SK-N-SH treated with all-trans-retinoic acid at 6 μM for 48 hours (cell line): ENCODE results near the gene MEIOC.

Experiments
- ATAC-seq: fragments of 200-7000 bp; cut with Tn5 transposase; 3 replicates; pipeline ENCODE4 v1.9.1; 2020; ENCODE audit warnings: mild to moderate bottlenecking, moderate library complexity
- ARNTL ChIP-seq: fragments of 450-650 bp; formaldehyde crosslinking; IDR thresholded peaks from 2 replicates; pipeline ENCODE4 v1.5.0; 2020; ENCODE audit warnings: low read depth, mild to moderate bottlenecking, moderate library complexity, borderline replicate concordance
- BACH2 ChIP-seq: fragments of 250-450 bp; sonication (Bioruptor Pico); IDR thresholded peaks from 2 replicates; pipeline ENCODE4 v1.9.0; 2021; ENCODE audit warnings: mild to moderate bottlenecking, borderline replicate concordance
- CSDC2 ChIP-seq: fragments of 250-450 bp; sonication (Bioruptor Pico); IDR thresholded peaks from 2 replicates; pipeline ENCODE4 v1.5.0; 2020; ENCODE audit warnings: mild to moderate bottlenecking, moderate library complexity
- ISL1 ChIP-seq: fragments of 250-450 bp; sonication (Bioruptor Pico); IDR thresholded peaks from 2 replicates; pipeline ENCODE4 v2.1.2; 2022; ENCODE audit warnings: mild to moderate bottlenecking, moderate library complexity
- OSR1 ChIP-seq: fragments of 250-450 bp; sonication (Bioruptor Pico); IDR thresholded peaks from 2 replicates; pipeline ENCODE4 v1.8.0; 2022; ENCODE audit warnings: moderate library complexity, mild to moderate bottlenecking, inconsistent platforms
- SNAI2 ChIP-seq: fragments of 250-450 bp; sonication (Bioruptor Pico); IDR thresholded peaks from 2 replicates; pipeline ENCODE4 v1.5.0; 2020; ENCODE audit warnings: mild to moderate bottlenecking, moderate library complexity
- TCF4 ChIP-seq: fragments of 250-450 bp; sonication (Bioruptor Pico); IDR thresholded peaks from 2 replicates; pipeline ENCODE4 v1.8.0; 2021; ENCODE audit warnings: mild to moderate bottlenecking, moderate library complexity, borderline replicate concordance
- TOX ChIP-seq: fragments of 250-450 bp; sonication (Bioruptor Pico); IDR thresholded peaks from 2 replicates; pipeline ENCODE4 v1.8.0; 2021; ENCODE audit warnings: mild to moderate bottlenecking, moderate library complexity, borderline replicate concordance
- ZC3H10 ChIP-seq: fragments of 250-450 bp; sonication (Bioruptor Pico); IDR thresholded peaks from 2 replicates; pipeline ENCODE4 v1.5.1; 2021; ENCODE audit warnings: mild to moderate bottlenecking, moderate library complexity
- ZNF565 ChIP-seq: fragments of 450-650 bp; formaldehyde crosslinking; conservative IDR thresholded peaks from 2 replicates; pipeline ENCODE4 v1.5.0; 2020; ENCODE audit warnings: low read depth, mild to moderate bottlenecking, moderate library complexity
- ZNF70 ChIP-seq: fragments of 450-650 bp; formaldehyde crosslinking; IDR thresholded peaks from 2 replicates; pipeline ENCODE4 v1.5.0; 2020; ENCODE audit warnings: mild to moderate bottlenecking, moderate library complexity
- ZNF8 ChIP-seq: fragments of 450-650 bp; formaldehyde crosslinking; IDR thresholded peaks from 2 replicates; pipeline ENCODE4 v1.5.0; 2020; ENCODE audit warnings: mild to moderate bottlenecking, moderate library complexity
- TF ChIP-seq, protein P1 (sequence below): fragments of 250-450 bp; sonication (Bioruptor Pico); IDR thresholded peaks from 2 replicates; pipeline ENCODE4 v1.5.0; 2020; ENCODE audit warnings: mild to moderate bottlenecking, moderate library complexity
- TF ChIP-seq, protein P2 (sequence below): fragments of 250-450 bp; sonication (Bioruptor Pico); IDR thresholded peaks from 2 replicates; pipeline ENCODE4 v1.5.1; 2021; ENCODE audit warnings: mild to moderate bottlenecking, moderate library complexity
- TF ChIP-seq, protein P3 (sequence below): fragments of 250-450 bp; sonication (Bioruptor Pico); IDR thresholded peaks from 2 replicates; pipeline ENCODE4 v1.5.1; 2020; ENCODE audit warnings: low read depth, mild to moderate bottlenecking, moderate library complexity
- TF ChIP-seq, protein P4 (sequence below): fragments of 250-450 bp; sonication (Bioruptor Pico); IDR thresholded peaks from 2 replicates; pipeline ENCODE4 v1.8.0; 2021; ENCODE audit warnings: low read depth, mild to moderate bottlenecking, moderate library complexity, borderline replicate concordance

The MEIOC gene

DNA sequence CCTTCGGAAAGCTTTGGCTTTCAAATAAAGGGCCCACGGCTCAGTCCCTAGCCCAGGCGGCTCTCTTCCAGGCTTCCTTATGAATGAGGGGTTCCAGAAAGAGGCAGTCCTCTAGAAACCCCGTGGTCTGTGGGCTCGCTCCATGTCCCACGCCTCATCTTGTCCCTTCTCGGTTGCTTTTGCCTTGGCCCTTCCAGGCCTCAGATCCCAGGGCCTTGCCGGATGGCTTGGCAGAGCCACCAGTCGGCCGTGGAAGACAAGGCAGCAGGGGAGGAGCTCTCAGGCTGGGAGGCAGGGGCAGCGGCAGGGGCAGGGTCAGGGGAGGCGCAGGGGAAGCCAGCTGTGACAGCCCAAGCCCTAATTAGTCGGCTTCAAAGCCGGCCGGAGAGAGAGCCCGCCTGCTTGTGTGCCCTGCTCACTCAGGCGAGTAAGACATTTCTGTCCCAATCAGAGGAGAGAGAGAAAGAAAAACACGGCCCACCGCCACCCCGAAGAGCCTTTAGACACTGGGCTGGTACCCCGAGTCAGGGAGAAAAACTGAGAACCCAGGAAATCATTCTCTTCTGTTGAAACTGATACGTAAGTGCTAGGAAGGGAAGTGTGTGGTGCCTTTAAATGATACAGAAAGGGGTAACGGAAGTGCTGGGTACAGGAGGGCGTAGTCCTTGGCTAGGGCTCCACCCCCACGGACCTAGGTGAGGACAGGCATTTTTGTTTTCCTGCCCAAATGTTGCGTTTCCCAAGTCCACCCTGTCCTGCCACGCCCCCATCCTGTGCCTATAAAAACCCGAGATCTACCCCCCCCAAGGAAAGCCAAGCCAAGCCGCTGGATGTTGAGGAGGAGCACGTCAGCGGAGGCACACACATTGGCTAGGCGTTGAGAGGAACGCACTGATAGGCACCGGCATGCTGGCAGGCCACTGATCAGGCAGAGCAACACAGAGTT is 27.8 kb upstream of the MEIOC start:
- TF ChIP-seq, protein P1, sequence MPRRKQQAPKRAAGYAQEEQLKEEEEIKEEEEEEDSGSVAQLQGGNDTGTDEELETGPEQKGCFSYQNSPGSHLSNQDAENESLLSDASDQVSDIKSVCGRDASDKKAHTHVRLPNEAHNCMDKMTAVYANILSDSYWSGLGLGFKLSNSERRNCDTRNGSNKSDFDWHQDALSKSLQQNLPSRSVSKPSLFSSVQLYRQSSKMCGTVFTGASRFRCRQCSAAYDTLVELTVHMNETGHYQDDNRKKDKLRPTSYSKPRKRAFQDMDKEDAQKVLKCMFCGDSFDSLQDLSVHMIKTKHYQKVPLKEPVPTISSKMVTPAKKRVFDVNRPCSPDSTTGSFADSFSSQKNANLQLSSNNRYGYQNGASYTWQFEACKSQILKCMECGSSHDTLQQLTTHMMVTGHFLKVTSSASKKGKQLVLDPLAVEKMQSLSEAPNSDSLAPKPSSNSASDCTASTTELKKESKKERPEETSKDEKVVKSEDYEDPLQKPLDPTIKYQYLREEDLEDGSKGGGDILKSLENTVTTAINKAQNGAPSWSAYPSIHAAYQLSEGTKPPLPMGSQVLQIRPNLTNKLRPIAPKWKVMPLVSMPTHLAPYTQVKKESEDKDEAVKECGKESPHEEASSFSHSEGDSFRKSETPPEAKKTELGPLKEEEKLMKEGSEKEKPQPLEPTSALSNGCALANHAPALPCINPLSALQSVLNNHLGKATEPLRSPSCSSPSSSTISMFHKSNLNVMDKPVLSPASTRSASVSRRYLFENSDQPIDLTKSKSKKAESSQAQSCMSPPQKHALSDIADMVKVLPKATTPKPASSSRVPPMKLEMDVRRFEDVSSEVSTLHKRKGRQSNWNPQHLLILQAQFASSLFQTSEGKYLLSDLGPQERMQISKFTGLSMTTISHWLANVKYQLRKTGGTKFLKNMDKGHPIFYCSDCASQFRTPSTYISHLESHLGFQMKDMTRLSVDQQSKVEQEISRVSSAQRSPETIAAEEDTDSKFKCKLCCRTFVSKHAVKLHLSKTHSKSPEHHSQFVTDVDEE: no peak
- ATAC-seq: no peak

DNA sequence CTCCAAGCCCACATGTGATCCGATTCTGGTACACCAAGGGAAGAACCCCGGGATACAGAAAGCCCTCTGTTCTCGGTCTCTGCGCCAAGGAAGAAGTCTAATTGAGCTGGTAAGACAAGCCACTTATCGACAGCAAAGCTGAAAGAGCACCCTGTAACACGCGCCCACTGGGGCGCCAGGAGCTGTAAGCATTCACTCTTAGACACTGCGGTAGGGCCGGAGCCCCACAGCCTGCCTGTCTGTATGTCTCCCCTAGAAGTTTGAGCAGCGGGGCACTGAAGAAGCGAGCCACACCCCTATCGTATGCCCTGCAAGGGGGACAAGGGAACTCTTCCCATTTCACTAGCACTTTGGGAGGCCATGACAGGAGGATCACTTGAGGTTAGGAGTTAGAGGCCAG is 27.0 kb upstream of the MEIOC start:
- ATAC-seq: no peak
- TF ChIP-seq ZNF70 (CRISPR knock-in tag) (no peak), CSDC2 (CRISPR knock-in tag) (no peak), SNAI2 (CRISPR knock-in tag) (no peak), TOX (CRISPR knock-in tag) (no peak), ZNF8 (CRISPR knock-in tag) (no peak), ARNTL (CRISPR knock-in tag) (no peak), ZNF565 (CRISPR knock-in tag) (no peak), ISL1 (CRISPR knock-in tag) (no peak), ZC3H10 (CRISPR knock-in tag) (no peak)
- TF ChIP-seq, protein P2, sequence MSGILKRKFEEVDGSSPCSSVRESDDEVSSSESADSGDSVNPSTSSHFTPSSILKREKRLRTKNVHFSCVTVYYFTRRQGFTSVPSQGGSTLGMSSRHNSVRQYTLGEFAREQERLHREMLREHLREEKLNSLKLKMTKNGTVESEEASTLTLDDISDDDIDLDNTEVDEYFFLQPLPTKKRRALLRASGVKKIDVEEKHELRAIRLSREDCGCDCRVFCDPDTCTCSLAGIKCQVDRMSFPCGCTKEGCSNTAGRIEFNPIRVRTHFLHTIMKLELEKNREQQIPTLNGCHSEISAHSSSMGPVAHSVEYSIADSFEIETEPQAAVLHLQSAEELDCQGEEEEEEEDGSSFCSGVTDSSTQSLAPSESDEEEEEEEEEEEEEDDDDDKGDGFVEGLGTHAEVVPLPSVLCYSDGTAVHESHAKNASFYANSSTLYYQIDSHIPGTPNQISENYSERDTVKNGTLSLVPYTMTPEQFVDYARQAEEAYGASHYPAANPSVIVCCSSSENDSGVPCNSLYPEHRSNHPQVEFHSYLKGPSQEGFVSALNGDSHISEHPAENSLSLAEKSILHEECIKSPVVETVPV (CRISPR knock-in tag): no peak
- TF ChIP-seq, protein P3, sequence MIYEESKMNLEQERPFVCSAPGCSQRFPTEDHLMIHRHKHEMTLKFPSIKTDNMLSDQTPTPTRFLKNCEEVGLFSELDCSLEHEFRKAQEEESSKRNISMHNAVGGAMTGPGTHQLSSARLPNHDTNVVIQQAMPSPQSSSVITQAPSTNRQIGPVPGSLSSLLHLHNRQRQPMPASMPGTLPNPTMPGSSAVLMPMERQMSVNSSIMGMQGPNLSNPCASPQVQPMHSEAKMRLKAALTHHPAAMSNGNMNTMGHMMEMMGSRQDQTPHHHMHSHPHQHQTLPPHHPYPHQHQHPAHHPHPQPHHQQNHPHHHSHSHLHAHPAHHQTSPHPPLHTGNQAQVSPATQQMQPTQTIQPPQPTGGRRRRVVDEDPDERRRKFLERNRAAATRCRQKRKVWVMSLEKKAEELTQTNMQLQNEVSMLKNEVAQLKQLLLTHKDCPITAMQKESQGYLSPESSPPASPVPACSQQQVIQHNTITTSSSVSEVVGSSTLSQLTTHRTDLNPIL (CRISPR knock-in tag): no peak
- TF ChIP-seq, protein P4, sequence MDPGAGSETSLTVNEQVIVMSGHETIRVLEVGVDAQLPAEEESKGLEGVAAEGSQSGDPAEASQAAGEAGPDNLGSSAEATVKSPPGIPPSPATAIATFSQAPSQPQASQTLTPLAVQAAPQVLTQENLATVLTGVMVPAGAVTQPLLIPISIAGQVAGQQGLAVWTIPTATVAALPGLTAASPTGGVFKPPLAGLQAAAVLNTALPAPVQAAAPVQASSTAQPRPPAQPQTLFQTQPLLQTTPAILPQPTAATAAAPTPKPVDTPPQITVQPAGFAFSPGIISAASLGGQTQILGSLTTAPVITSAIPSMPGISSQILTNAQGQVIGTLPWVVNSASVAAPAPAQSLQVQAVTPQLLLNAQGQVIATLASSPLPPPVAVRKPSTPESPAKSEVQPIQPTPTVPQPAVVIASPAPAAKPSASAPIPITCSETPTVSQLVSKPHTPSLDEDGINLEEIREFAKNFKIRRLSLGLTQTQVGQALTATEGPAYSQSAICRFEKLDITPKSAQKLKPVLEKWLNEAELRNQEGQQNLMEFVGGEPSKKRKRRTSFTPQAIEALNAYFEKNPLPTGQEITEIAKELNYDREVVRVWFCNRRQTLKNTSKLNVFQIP (CRISPR knock-in tag): no peak
- TF ChIP-seq, protein P1: no peak

DNA sequence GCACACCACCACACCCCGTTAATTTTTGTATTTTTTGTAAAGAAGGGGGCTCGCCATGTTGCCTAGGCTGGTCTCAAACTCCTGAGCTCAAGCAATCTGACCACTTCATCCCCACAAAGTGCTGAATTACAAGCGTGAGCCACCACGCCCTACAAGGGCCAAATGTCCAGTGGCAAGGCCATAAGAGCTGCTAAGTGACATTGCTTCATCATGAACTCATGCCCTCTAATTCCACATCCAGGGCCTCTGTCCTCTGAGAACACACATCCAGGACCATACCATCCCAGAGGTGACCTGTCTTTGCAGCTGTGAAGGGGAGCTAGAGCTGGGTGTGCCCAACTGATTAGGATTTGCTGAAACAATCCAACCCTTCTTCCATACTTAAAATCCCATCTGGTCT is 25.6 kb upstream of the MEIOC start:
- TF ChIP-seq ZC3H10 (CRISPR knock-in tag): no peak
- TF ChIP-seq OSR1 (CRISPR knock-in tag): no peak
- TF ChIP-seq, protein P2 (CRISPR knock-in tag): no peak
- no peak for TF ChIP-seq BACH2 (CRISPR knock-in tag)
- TF ChIP-seq TCF4: no peak
- no peak for TF ChIP-seq ARNTL (CRISPR knock-in tag)
- no peak for ATAC-seq
